Measurements from ENCODE around the gene INTS11.

Gene INTS11

DNA sequence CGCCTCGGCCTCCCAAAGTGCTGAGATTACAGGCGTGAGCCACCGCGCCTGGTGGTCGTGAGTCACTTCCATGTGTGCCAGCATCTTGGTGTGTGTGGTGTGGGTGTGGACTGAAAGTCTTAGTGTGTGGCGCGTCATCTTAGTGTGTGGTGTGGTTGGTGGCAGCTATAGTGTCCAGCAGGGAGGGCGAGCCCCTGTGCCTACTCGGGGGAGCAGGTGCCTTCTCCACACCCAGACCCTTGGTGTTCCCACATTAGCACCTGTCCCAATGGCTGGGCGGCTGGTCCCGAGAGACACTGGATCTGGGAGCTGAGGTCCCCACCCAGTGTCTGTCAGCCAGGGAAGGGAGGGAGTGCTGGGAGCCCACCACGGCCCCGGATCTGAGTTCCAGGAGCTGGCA is 41.5 kb downstream of the INTS11 start:
- no peak for FAIRE-seq

GRCh38 chr1:1281533-1282321 is 42.7 kb downstream of the INTS11 start:
- FAIRE-seq, result no peak

GRCh38 chr1:1280782-1281481 is 43.5 kb downstream of the INTS11 start:
- no peak for FAIRE-seq

GRCh38 chr1:1279028-1279427 is 45.4 kb downstream of the INTS11 start:
- FAIRE-seq, result no peak

- FAIRE-seq, result no peak
These were observed 45.8 kb downstream of the INTS11 start for GRCh38 chr1:1278620-1279019.

GRCh38 chr1:1275836-1276235 is 48.6 kb downstream of the INTS11 start:
- no peak for FAIRE-seq

- FAIRE-seq, result no peak
These were observed 49.5 kb downstream of the INTS11 start for GRCh38 chr1:1274931-1275431.

- no peak for FAIRE-seq
These were observed 50.0 kb downstream of the INTS11 start for GRCh38 chr1:1274299-1274930.

GRCh38 chr1:1273512-1274298 is 50.8 kb downstream of the INTS11 start, which contains the start of gene UBE2J2:
TSS of gene UBE2J2 (minus strand) at chr1:1273854. CDS start at chr1:1267992, 5,862 bp downstream.
- FAIRE-seq, result no peak

DNA sequence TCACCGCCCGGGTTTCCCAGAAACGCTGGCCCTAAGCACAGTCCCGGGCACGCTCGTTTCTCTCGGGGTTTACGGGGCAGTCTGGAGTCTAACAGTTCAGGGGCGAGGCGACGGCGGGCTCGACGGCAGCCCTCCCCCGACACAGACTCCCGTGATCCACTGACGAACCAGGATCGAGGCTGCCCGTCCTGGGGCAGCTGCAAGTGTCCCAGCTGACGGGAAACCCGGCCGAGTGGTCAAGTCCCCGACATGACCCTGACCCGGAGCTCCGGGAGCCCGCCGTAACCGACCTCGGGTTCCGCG is 51.3 kb downstream of the INTS11 start:
- no peak for FAIRE-seq

- FAIRE-seq, result no peak
These were observed 51.9 kb downstream of the INTS11 start for GRCh38 chr1:1272341-1273208.

- no peak for FAIRE-seq
These were observed 53.6 kb downstream of the INTS11 start for GRCh38 chr1:1270813-1271212.

GRCh38 chr1:1268284-1268682 is 56.2 kb downstream of the INTS11 start:
- no peak for FAIRE-seq

- no peak for FAIRE-seq
These were observed 56.8 kb downstream of the INTS11 start for GRCh38 chr1:1267488-1268283.

DNA sequence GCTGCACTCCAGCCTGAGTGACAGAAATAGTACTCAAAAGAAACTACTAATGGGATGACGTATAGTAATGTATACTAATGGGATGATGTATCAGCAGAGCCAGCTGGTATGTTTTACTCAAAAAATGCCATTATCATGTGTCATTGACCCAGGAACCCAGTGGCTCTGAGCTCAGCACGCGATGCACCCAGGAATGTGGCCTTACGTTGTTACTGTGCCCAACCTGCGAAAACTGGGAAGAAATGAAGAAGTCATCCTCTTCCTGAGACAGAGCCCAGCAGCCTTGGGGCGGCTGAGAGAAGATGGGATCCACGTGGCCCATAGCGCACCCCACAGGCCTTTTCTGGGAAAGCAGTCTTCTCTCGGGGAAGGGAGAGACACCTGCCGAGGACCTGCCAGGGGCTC is 59.6 kb downstream of the INTS11 start:
- FAIRE-seq, result no peak

- no peak for FAIRE-seq
These were observed 60.4 kb downstream of the INTS11 start for GRCh38 chr1:1264026-1264425.

- FAIRE-seq, result no peak
These were observed 61.7 kb downstream of the INTS11 start for GRCh38 chr1:1262758-1263157.

GRCh38 chr1:1262071-1262470 is 62.4 kb downstream of the INTS11 start:
- no peak for FAIRE-seq
